Ovary (tissue), 9 donors: ENCODE data around the gene SCAPER. TPM values are rescaled to one million over a fixed set of nuclear protein-coding genes. Genes with fewer than 3 reads are reported as not detected.

Experiments
- DNase-seq, 5 donors: peaks; one replicate each; pipeline ENCODE4 v3.0.0-alpha.2; 2019 to 2020
- H3K27ac ChIP-seq, 2 donors: fragments of 200-600 bp; one replicate each; pipeline versions ENCODE4 v1.5.1 to v1.8.0; 2019 to 2022
- H3K27me3 ChIP-seq: fragments of 200-600 bp; one replicate; pipeline ENCODE4 v1.8.0; 2022
- H3K36me3 ChIP-seq: fragments of 200-600 bp; sonication (generic); one replicate; pipeline ENCODE4 v1.5.1; 2019
- H3K4me1 ChIP-seq: one replicate; pipeline ENCODE4 v1.8.1; 2013; ENCODE audit warnings: mild to moderate bottlenecking, moderate library complexity; ENCODE audit not compliant: insufficient read depth
- H3K4me3 ChIP-seq: fragments of 200-600 bp; sonication (generic); one replicate; pipeline ENCODE4 v1.5.1; 2017
- H3K9me3 ChIP-seq, 2 donors: fragments of 200-600 bp in 1 of 2; sonication (generic) in 1 of 2; one replicate each; pipeline versions ENCODE4 v1.5.1 to v1.8.1; 2013 to 2019; ENCODE audit warnings: mild to moderate bottlenecking in 1 of 2, moderate library complexity in 1 of 2
- CTCF ChIP-seq, 3 donors: fragments of 450-650 bp in 2 of 3; fragments of 200-600 bp in 1 of 3; IDR thresholded peaks; one replicate each; pipeline versions ENCODE4 v1.5.1 to v1.8.0; 2016 to 2022; ENCODE audit warnings: antibody characterized with exemption in 3 of 3, mild to moderate bottlenecking in 1 of 3
- EP300 ChIP-seq: sonication (generic); formaldehyde crosslinking; IDR thresholded peaks from one replicate; pipeline ENCODE4 v1.6.1; 2017; ENCODE audit warnings: antibody characterized with exemption
- POLR2A ChIP-seq: fragments of 450-650 bp; IDR thresholded peaks from one replicate; pipeline ENCODE4 v1.6.1; 2017; ENCODE audit warnings: antibody characterized with exemption, mild to moderate bottlenecking, moderate library complexity
- WGBS, 3 donors: extraction: QIAGEN DNeasy Blood & Tissue Kit in 1 of 3; methylation state at CpG; one replicate each; pipeline versions ENCODE4 v1.1.5 to v1.1.7; 2013 to 2017; 5-methylcytosine and 5-hydroxymethylcytosine counted together
- intact Hi-C, 4 donors: fragments of 100-400 bp; cut with DNase I; formaldehyde crosslinking; loops; one replicate each; pipeline versions ENCODE4 v1.11.0 to v1.15.1; 2022 to 2023
- polyA plus RNA-seq, 2 donors: library from polyadenylated mRNA; stranded (reverse); fragments of 200-250 nt in 1 of 2; fragments of 350-450 nt in 1 of 2; fragmentation: Illumina TruSeq in 1 of 2; extraction: RNeasy Lipid Tissue Mini Kit (QIAGEN cat#74804) in 1 of 2; gene quantifications; one replicate each; pipeline ENCODE4 v1.2.3, GENCODE V29; 2013 to 2014
- total RNA-seq, 7 donors: library from RNA; depleted of rRNA in 2 of 7; stranded (reverse); fragments of >200 nt in 2 of 7; fragmentation: NEBNext Ultra II Directional in 3 of 7; extraction: Animal tissue kit (Norgen Biotek cat#: 25700) in 3 of 7; gene quantifications; one replicate each; pipeline versions ENCODE4 v1.1.0 to v1.2.4, GENCODE V29; 2016 to 2023
- donor health status: DM: no; HTN: no; CAD: no; lungs with moderate emphysema.
- donor health status: DM: no; HTN: no; CAD: no.
- donor health status: Bipolar disorder and iron deficiency.
- donor health status: DM: yes; HTN: yes; CAD: no.
- donor health status: DM: no; HTN: no; CAD: no.
- donor health status: DM: yes; HTN: yes; CAD: no.

Gene SCAPER
- total and polyA plus RNA-seq, 9 donors, result 13.7 to 45.8 (median 27.9) TPM

- Histone ChIP-seq H3K9me3 (no peaks in the 10 kb centered on the region), H3K4me3 (no peak overlapping the region), H3K4me1 (no peaks in the 10 kb centered on the region), H3K27ac (no peak overlapping the region), H3K36me3 (no peaks in the 10 kb centered on the region), H3K27me3 (no peaks in the 10 kb centered on the region)
- no peak for TF ChIP-seq CTCF (IDR thresholded peaks at IDR 0.05)
- TF ChIP-seq EP300, result no peak
- no peak for TF ChIP-seq POLR2A
- intact Hi-C loops, result no loop called here
- WGBS, 3 donors, result 89 to 97% (median 91%) methylated on average over 2 of the region's 2 CpGs
- DNase-seq, result no peak
Measured at GRCh38 chr15:76464247-76464646, 440.9 kb downstream of the SCAPER start.

GRCh38 chr15:76460871-76461270, 444.3 kb downstream of the SCAPER start:
- Histone ChIP-seq H3K27ac (no peak overlapping the region), H3K27me3 (no peaks in the 10 kb centered on the region), H3K9me3 (no peaks in the 10 kb centered on the region), H3K4me1 (no peaks in the 10 kb centered on the region), H3K36me3 (no peaks in the 10 kb centered on the region), H3K4me3 (no peak overlapping the region)
- WGBS, 3 donors, result 85 to 94% (median 93%) methylated on average over 1 of the region's 1 CpG
- no peak for DNase-seq
- intact Hi-C loops, result no loop called here
- TF ChIP-seq EP300, result no peak
- no peak for TF ChIP-seq CTCF (IDR thresholded peaks at IDR 0.05)
- no peak for TF ChIP-seq POLR2A

- 94 to 99% (median 98%) methylated on average over 3 of the region's 3 CpGs for WGBS, 3 donors
- Histone ChIP-seq H3K27ac (no peak overlapping the region), H3K4me3 (no peak overlapping the region), H3K36me3 (no peaks in the 10 kb centered on the region), H3K27me3 (no peaks in the 10 kb centered on the region), H3K4me1 (no peaks in the 10 kb centered on the region), H3K9me3 (no peaks in the 10 kb centered on the region)
- TF ChIP-seq EP300 (no peak), POLR2A (no peak), CTCF (IDR thresholded peaks at IDR 0.05) (no peak)
- DNase-seq, result no peak
- intact Hi-C loops, result no loop called here
Measured at GRCh38 chr15:76460347-76460746, 444.8 kb downstream of the SCAPER start.

DNA sequence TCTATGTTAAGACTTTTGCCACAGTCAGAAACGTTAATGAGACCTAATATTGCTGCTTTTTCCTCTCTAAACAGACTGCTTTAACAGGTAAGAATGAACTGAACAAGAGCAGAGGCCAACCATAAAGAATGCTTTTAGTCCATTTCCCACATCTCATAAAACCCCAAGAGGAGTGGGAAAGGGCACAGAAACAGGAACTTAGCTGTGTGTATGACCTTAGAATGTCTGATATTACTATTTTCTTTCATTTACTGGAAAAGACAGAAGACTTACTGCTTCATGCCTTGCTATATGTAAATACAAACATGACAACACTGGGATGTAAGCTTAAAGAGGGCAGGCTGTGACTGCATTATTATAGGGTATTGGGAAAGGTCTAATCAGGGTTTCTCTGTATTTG, 453.6 kb downstream of the SCAPER start:
- H3K9me3 ChIP-seq, result no peaks in the 10 kb centered on the region
- H3K27me3 ChIP-seq, result no peaks in the 10 kb centered on the region
- no peaks in the 10 kb centered on the region for H3K36me3 ChIP-seq
- DNase-seq, result no peak
- no peak overlapping the region for H3K27ac ChIP-seq
- no peak overlapping the region for H3K4me3 ChIP-seq
- 59 to 64% (median 64%) methylated on average over 1 of the region's 1 CpG for WGBS, 3 donors
- intact Hi-C loops, result no loop called here
- TF ChIP-seq POLR2A (no peak), EP300 (no peak), CTCF (IDR thresholded peaks at IDR 0.05) (no peak)
- no peaks in the 10 kb centered on the region for H3K4me1 ChIP-seq

DNA sequence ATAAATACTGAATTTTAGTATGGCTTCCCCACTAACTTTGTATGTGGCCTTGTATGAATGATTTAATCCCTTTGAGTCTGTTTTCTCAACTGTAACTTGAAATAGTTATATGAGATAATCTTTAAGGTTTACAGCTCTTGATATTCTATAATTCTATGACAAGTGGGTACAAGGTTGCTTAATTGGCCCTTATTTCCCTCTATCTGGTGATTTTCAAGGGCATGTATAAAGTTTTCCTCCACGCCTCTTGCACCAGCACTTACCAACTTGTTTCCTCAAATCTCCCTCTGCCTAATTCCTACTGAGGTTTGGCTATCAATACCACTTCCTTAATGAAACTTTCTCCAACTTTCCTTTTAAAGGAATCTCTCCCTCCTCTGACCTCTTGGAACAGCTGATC, 455.7 kb downstream of the SCAPER start:
- Histone ChIP-seq H3K4me3 (no peak overlapping the region), H3K27me3 (no peaks in the 10 kb centered on the region), H3K4me1 (no peaks in the 10 kb centered on the region), H3K9me3 (no peaks in the 10 kb centered on the region), H3K36me3 (no peaks in the 10 kb centered on the region), H3K27ac (no peak overlapping the region)
- WGBS, 3 donors, result 90 to 93% (median 92%) methylated on average over 1 of the region's 1 CpG
- TF ChIP-seq POLR2A (no peak), EP300 (no peak), CTCF (IDR thresholded peaks at IDR 0.05) (no peak)
- intact Hi-C loops, result no loop called here
- no peak for DNase-seq
